ENCODE data around the gene SLC45A1.

DNA sequence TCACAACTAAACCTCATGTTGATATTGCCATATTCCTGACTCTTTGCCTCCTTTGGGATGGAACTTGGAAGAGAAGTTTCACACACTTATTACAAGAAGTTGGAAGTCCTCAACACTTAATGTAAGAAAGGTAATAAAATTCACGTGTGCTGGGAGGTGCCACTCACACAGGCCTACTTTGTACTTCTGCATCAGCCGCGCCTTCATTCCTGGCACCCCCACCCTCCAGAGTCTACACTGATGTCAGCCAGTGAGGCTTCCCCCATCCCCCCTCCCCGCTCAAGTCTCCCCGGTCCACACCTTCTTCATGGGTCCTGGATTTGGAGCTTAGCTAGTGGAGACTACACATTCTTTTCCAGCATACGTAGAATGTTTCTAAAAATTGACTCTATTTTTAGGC, 24.8 kb upstream of the SLC45A1 start:
- TF ChIP-seq, protein P1, sequence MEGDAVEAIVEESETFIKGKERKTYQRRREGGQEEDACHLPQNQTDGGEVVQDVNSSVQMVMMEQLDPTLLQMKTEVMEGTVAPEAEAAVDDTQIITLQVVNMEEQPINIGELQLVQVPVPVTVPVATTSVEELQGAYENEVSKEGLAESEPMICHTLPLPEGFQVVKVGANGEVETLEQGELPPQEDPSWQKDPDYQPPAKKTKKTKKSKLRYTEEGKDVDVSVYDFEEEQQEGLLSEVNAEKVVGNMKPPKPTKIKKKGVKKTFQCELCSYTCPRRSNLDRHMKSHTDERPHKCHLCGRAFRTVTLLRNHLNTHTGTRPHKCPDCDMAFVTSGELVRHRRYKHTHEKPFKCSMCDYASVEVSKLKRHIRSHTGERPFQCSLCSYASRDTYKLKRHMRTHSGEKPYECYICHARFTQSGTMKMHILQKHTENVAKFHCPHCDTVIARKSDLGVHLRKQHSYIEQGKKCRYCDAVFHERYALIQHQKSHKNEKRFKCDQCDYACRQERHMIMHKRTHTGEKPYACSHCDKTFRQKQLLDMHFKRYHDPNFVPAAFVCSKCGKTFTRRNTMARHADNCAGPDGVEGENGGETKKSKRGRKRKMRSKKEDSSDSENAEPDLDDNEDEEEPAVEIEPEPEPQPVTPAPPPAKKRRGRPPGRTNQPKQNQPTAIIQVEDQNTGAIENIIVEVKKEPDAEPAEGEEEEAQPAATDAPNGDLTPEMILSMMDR (IDR thresholded peaks at IDR 0.05) = no peak
- TF ChIP-seq POLR2A (IDR thresholded peaks at IDR 0.05) = no peak

All from uterus (tissue), 2 donors.